Measurements from ENCODE around the gene OR10J1.

The OR10J1 gene

GRCh38 chr1:159439422-159439821, at the start of gene OR10J1:
OR10J1 (plus strand) TSS chr1:159439722; CDS start chr1:159439792, 70 bp downstream.
- Histone ChIP-seq H3K27me3 (no peaks in the 10 kb centered on the region), H3K9me3 (no peaks in the 10 kb centered on the region), H3K27ac (no peak within 1 kb of the TSS), H3K4me3 (ENCODE audit: low read depth in 1 of 2, low read length in 1 of 2) (no peak within 1 kb of the TSS), H3K36me3 (no peaks in the 10 kb centered on the region), H3K4me1 (ENCODE audit: control insufficient read depth in 1 of 2, insufficient read depth in 1 of 2, low read depth in 1 of 2, low read length in 1 of 2) (no peaks in the 10 kb centered on the region)
- TF ChIP-seq, protein P1, sequence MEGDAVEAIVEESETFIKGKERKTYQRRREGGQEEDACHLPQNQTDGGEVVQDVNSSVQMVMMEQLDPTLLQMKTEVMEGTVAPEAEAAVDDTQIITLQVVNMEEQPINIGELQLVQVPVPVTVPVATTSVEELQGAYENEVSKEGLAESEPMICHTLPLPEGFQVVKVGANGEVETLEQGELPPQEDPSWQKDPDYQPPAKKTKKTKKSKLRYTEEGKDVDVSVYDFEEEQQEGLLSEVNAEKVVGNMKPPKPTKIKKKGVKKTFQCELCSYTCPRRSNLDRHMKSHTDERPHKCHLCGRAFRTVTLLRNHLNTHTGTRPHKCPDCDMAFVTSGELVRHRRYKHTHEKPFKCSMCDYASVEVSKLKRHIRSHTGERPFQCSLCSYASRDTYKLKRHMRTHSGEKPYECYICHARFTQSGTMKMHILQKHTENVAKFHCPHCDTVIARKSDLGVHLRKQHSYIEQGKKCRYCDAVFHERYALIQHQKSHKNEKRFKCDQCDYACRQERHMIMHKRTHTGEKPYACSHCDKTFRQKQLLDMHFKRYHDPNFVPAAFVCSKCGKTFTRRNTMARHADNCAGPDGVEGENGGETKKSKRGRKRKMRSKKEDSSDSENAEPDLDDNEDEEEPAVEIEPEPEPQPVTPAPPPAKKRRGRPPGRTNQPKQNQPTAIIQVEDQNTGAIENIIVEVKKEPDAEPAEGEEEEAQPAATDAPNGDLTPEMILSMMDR (IDR thresholded peaks at IDR 0.05), result no peak

DNA sequence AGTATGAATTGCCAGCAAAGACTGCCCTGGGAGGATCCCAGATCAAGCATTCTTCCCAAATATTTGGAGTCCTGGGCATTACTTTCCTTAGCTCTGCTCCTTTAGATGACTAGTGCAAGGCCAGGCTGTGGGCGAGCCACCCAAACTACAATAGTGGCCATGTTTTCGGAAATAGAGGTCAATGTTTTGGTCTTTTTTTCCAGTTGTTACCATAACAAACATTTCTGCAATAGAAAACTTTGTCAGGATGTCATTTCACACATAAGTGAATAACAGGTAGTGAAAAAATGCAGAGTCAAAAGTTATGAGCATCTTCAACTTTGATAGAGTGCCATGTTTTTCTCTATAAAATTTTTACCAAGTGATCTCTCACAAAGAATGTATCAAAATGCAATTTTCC, 32.7 kb upstream of the OR10J1 start:
- no peaks in the 10 kb centered on the region for H3K27me3 ChIP-seq
- H3K9me3 ChIP-seq, result no peaks in the 10 kb centered on the region
- TF ChIP-seq, protein P1 (IDR thresholded peaks at IDR 0.05), result no peak
- no peaks in the 10 kb centered on the region for H3K4me1 ChIP-seq (ENCODE audit: control insufficient read depth in 1 of 2, insufficient read depth in 1 of 2, low read depth in 1 of 2, low read length in 1 of 2)
- H3K27ac ChIP-seq, result no peak overlapping the region
- no peaks in the 10 kb centered on the region for H3K36me3 ChIP-seq
- H3K4me3 ChIP-seq (ENCODE audit: low read depth in 1 of 2, low read length in 1 of 2), result no peak overlapping the region

DNA sequence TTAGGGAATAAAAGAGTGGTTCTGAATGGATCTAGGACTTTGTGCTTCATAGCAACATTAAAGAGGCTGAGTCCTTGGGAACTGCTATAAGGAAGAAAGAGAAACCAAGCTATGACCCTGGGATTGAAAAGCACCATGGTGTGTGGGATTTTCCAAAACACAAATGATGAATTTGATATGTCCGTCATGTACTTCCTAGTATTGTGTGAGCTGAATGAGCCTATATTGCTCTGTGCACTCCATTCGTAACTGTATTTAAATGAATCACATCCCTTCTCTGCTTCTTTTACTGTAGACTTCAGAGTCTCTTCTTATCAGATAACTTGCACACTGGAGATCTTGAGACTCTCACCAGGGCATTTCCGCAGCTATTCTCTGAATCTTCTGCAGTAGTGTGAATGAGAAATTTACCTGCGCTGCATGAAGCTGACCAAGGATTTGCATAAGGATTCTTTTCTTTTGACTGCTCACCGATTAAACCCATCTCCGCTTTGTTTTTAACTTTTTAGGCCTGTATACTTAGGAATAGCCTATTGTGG, 30.6 kb upstream of the OR10J1 start:
- Histone ChIP-seq H3K27me3 (no peaks in the 10 kb centered on the region), H3K27ac (no peak overlapping the region), H3K36me3 (no peaks in the 10 kb centered on the region), H3K4me1 (ENCODE audit: control insufficient read depth in 1 of 2, insufficient read depth in 1 of 2, low read depth in 1 of 2, low read length in 1 of 2) (no peaks in the 10 kb centered on the region), H3K4me3 (ENCODE audit: low read depth in 1 of 2, low read length in 1 of 2) (no peak overlapping the region), H3K9me3 (no peaks in the 10 kb centered on the region)
- TF ChIP-seq, protein P1 (IDR thresholded peaks at IDR 0.05), result no peak

DNA sequence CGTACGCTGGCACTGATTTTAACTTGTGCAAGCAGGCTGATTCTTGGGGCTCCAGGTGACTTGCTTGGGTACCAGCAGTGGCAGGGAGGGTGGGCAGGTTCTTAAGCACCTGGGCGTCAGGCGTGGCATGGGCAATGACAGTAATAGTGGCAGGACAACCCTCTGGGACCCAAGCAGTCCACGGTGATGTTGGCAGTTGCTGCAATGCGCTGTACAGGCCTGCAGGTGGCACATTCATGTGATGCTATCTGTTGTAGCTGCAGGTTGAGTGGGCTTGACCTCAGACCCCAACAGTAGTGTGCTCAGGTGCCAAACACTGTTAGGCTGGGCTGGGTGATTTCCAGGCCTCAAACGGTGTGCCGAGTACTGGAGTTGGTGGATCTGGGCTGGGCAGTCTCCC, 17.7 kb upstream of the OR10J1 start:
- no peak overlapping the region for H3K27ac ChIP-seq

GRCh38 chr1:159428536-159428935, 11.0 kb upstream of the OR10J1 start:
- Histone ChIP-seq H3K27me3 (no peaks in the 10 kb centered on the region), H3K4me1 (ENCODE audit: control insufficient read depth in 1 of 2, insufficient read depth in 1 of 2, low read depth in 1 of 2, low read length in 1 of 2) (no peaks in the 10 kb centered on the region), H3K9me3 (no peaks in the 10 kb centered on the region), H3K4me3 (ENCODE audit: low read depth in 1 of 2, low read length in 1 of 2) (no peak overlapping the region), H3K36me3 (no peaks in the 10 kb centered on the region), H3K27ac (no peak overlapping the region)
- TF ChIP-seq, protein P1 (IDR thresholded peaks at IDR 0.05), result no peak

More for the DNA sequence above, 17.7 kb upstream of the OR10J1 start:
- Histone ChIP-seq H3K36me3 (no peaks in the 10 kb centered on the region), H3K4me3 (ENCODE audit: low read depth in 1 of 2, low read length in 1 of 2) (no peak overlapping the region), H3K4me1 (ENCODE audit: control insufficient read depth in 1 of 2, insufficient read depth in 1 of 2, low read depth in 1 of 2, low read length in 1 of 2) (no peaks in the 10 kb centered on the region), H3K9me3 (no peaks in the 10 kb centered on the region), H3K27me3 (no peaks in the 10 kb centered on the region)
- TF ChIP-seq, protein P1 (IDR thresholded peaks at IDR 0.05), result no peak
